Testis (tissue), 2 donors: ENCODE measurements around the gene ZNF862.

Experiments used
- POLR2A ChIP-seq: fragments of 450-650 bp; IDR thresholded peaks from one replicate; pipeline ENCODE4 v1.6.1; 2017; ENCODE audit warnings: antibody characterized with exemption, mild to moderate bottlenecking, moderate library complexity
- TF ChIP-seq, protein P1 (sequence below), 3 experiments: fragments of 450-650 bp in 2 of 3; fragments of 200-600 bp in 1 of 3; sonication (generic) in 1 of 3; IDR thresholded peaks; one replicate each; pipeline ENCODE4 v1.5.1; 2016 to 2019; ENCODE audit warnings: antibody characterized with exemption in 3 of 3, mild to moderate bottlenecking in 2 of 3, moderate library complexity in 1 of 3

DNA sequence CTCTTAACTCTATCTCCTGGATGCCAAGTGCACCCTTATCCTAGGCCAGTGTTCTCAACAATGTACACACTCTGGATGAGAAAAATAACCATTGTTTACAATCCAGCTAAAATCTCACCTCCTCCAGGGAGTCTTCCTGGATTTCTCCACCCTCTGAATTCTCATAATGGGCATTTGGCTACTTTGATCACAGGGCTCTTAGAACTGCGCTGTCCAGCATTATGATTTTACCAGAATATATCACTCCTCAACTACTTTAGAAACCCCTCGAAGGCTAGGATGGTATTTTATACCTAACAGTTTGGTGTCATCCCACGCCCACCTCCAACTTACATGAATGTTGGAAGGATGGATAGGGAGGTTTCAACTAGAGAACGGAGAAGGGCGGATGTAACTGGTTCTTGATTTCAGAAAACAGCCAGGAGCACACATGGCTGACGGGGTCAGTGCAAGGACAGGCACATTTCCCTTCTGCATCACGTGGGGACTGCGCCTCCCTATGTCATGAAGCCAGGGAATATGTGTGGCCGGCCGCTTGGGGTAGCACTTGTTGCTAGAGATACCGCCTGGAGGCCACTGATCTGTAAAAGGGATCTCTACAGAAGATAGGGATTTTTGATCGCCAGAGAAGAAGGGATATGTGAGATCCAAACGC is 34.4 kb downstream of the ZNF862 start:
- TF ChIP-seq, protein P1, sequence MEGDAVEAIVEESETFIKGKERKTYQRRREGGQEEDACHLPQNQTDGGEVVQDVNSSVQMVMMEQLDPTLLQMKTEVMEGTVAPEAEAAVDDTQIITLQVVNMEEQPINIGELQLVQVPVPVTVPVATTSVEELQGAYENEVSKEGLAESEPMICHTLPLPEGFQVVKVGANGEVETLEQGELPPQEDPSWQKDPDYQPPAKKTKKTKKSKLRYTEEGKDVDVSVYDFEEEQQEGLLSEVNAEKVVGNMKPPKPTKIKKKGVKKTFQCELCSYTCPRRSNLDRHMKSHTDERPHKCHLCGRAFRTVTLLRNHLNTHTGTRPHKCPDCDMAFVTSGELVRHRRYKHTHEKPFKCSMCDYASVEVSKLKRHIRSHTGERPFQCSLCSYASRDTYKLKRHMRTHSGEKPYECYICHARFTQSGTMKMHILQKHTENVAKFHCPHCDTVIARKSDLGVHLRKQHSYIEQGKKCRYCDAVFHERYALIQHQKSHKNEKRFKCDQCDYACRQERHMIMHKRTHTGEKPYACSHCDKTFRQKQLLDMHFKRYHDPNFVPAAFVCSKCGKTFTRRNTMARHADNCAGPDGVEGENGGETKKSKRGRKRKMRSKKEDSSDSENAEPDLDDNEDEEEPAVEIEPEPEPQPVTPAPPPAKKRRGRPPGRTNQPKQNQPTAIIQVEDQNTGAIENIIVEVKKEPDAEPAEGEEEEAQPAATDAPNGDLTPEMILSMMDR (IDR thresholded peaks at IDR 0.05) = no peak
- no peak for TF ChIP-seq POLR2A
